Activated CD8-positive, alpha-beta memory T cell treated with anti-CD3 and anti-CD28 coated beads, Interleukin-2, amount 50 U/mL, for 1 hour (primary cell): Measurements from ENCODE around the gene EXOSC2.

ENCODE experiments used
- DNase-seq: peaks from one replicate; pipeline ENCODE4 v3.0.0-alpha.2; 2020; ENCODE audit errors: extremely low read depth

Gene EXOSC2

GRCh38 chr9:130738281-130738680 lies 44.7 kb downstream of the EXOSC2 start:
- DNase-seq: no peak

- no peak for DNase-seq
Measured at GRCh38 chr9:130739081-130739480, 45.5 kb downstream of the EXOSC2 start.

- no peak for DNase-seq
Measured at GRCh38 chr9:130740218-130741023, 46.8 kb downstream of the EXOSC2 start.

- DNase-seq: no peak
Measured at GRCh38 chr9:130741024-130741305, 47.4 kb downstream of the EXOSC2 start.

- DNase-seq: no peak
Measured at GRCh38 chr9:130741831-130742449, 48.4 kb downstream of the EXOSC2 start.

- DNase-seq: no peak
Measured at GRCh38 chr9:130743656-130744055, 50.1 kb downstream of the EXOSC2 start.

GRCh38 chr9:130745210-130745800 lies 51.7 kb downstream of the EXOSC2 start:
- DNase-seq: no peak

GRCh38 chr9:130745829-130746228 lies 52.2 kb downstream of the EXOSC2 start:
- DNase-seq: no peak

- DNase-seq: no peak
Measured at GRCh38 chr9:130746434-130747212, 53.0 kb downstream of the EXOSC2 start.

- no peak for DNase-seq
Measured at GRCh38 chr9:130751631-130752355, 58.2 kb downstream of the EXOSC2 start.
